Ureter (tissue), 1 donor: ENCODE results near the gene BID. TPM values are rescaled to one million over a fixed set of nuclear protein-coding genes. Genes with fewer than 3 reads are reported as not detected.

Source experiments
- DNase-seq: peaks from one replicate; pipeline ENCODE4 v3.0.0-alpha.2; 2020; ENCODE audit warnings: low spot score
- total RNA-seq: library from RNA; stranded (reverse); gene quantifications from one replicate; pipeline ENCODE4 v1.2.4, GENCODE V29; 2023
- donor health status: DM: yes; HTN: yes; CAD: no.

BID gene
- total RNA-seq, 1 donor from 2014 or later: 31.3 TPM

DNA sequence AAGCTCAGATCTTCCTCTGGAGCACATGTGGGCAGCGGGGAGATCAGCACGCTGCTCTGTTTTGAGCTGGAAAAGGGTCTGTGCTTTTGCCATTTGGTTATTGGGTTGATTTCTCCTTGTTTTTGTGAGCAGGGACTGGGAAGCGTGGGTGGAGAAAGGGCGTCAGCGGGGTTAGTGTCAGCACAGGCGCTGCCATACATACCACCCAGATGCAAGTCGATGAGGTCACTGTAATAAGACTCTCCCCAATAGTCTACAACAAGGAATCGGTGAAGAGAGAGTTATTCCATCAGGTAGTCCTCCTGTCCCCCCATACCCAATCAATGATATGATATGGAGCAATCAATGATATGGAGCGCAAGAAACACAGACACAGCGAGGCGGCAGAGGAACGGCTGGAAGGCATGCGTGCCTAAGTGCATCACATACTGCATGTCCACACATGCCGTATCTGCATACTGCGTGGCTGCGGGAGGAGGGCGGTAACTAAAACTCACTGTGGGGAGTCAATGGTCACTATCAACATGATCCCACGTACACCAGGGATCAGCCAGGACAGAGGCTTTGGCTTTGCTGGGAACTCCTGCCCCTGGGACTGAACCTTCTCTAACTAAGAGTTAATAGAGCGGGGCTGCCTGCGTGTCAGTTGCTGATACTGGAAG, 29.5 kb upstream of the BID start:
- DNase-seq: no peak

DNA sequence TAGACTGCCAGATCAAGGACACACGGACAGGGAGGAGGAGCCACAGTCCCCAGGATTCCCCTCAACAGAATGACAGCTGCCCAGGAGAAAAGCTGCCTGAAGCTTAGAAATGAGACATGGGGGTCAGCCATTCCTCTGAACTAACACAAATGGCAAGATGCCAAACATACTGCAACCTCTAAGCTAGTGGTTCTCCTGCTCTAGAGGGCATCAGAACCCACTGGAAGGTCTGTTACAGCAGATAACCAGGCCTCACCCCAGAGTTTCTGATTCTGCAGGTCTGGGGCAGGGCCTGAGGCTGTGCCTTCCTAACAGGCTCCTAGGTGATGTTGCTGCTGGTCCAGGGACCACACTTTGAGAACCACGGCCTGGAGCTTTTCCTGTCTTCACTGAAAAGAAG, 28.6 kb upstream of the BID start:
- no peak for DNase-seq

DNA sequence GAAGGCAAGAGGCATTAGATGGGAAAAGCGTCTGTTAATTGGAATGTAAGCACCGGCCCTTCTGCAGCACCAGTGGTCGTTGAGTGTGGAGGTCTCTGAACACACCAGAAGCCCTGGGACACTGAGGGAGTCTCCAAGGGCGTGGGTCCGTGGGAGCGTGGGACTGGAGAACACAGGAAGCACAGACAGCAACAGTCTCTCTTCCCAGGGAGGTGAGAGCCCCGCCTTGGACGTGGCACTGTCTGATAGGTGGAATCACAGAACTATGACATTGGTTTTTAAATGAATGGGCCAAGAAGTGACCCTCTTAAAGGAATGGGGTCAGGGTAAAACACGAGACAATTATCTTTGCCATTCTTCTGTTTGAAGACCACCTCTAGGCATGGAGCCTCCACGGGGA, 28.1 kb upstream of the BID start:
- DNase-seq: no peak

DNA sequence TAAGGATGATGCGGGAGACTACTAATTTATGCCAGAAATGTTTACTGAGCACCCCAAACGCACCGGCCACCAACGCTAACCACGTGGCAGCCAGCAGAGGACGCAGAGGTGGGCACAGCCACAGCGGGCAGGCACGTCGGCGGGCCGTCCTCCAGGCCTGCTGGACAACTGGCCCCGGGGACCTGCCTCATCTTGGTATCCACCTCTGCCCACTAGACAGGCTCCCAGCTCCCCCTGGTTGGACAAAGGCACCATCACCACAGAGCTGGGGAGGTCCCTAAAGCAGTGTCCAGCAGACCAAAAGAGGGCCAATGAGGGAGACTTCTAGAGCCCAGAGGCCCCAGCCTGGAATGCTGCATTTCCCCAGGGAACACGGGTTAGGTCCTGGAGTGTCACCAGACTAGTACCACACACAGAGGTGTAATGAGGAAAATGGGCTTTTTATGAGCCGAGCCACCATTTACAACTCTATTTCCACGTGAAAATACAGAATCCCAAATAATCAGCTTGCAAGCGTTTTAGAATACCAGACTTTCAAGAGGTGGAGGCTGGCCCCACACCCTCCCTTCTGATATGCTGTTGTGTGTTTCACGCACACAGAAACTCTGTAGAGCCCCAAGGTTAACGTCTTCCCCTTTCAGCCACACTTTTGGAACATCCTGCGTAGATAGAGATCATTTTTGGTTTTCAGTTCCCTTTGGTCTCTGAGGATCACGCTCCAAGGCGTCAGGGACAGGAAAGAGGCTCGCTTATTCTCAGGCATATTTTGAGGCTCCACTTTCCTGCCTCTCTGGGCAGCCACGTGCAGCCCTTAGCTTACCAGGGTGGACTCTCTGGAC, 23.7 kb upstream of the BID start:
- DNase-seq: no peak

DNA sequence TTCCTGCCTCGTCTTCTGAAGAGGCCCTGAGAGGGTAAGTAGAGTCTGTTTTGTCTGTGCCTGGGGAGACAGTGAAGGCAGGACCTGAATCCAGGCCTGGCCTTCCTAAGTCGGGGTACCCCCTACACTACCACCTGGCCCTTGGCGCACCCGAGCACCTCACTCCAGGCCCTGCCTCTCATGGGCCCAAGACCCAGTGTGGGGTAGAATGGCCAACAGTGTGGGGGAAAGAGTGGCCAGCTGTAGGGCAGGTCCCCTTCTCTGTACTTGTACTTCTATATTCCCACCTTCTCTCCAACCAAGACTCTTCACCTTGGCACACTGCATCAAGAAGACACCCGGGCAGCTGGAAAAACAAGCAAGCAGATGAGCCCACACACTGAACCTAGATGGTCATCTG, 22.4 kb upstream of the BID start:
- DNase-seq: no peak

DNA sequence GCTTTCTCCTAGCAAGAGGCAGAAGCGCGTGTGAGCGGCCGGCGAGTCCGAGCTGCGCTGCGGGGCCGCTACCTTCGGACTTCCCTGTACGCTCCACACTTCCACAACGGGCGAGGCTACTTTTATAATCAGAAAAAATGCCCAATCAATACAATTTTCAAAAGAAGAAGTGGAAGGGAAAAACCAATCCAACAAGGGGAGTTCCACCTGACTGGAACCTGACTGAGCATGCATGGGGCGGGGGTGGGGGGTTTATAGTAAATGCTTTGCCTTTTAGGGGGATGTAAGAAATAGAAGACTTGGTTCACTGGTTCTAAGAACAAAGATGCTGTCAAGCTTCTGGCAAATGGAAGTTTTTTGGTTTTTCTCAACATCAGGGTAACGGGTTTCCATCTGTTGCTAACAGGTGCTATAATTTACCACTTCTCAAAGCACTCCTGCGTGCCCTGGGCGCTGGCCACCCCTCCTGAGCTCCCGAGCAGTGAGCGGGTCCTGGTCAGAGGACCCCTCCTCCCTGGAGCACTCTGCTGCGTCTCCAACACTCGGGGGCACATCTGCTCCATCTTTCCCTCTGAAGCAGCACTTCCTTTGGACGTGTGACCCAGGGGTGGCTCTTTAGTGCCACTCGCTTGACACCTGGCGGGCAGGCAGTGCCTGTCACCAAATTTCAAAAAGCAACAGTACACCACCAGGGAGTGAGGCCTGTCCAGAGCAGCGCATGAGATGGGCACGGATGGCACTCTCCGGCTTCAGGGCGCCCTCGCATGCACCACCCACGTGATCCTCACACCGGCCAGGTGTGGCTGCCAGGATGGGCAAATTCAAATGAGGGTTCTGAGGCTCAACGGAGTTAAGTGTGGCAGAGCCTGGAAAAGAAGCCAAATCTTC, 21.6 kb upstream of the BID start:
- no peak for DNase-seq

DNA sequence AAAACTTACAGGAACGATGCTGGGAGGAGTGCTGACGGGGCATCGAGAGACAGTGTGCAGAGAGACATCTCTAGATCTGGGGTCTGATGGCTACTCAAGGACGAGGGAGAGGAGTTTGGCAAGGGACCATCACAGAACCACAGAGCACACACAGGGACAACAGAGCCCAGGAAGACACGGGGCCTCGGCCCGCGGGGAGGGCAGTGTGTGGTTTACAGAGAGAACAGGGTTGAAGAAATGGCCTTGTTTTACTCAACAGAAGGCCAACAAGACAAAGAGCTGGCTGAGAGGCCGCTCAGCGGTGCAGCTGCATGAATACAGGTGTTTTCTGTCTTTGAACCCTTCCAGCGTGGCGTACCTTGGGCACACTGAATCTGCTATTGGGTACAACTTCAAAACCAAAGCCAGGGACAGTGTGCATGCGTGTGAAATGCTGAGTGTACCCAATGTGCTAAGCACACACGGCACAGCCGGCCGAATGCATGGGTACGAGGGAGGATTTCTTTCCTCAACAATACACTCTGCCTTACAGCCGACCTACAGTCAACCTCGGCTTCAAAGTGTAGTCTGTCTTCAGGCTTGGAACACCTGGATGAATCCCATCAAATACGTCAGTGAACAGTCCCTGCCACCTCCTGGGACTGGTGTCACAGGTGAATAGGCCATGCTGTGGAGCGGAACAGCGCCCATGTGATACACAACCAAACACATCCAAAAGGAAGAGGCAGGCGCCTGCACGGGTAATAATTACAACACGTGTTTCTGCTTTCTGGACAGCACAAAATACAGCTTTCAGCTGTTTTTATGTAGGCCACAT, 20.7 kb upstream of the BID start:
- no peak for DNase-seq

DNA sequence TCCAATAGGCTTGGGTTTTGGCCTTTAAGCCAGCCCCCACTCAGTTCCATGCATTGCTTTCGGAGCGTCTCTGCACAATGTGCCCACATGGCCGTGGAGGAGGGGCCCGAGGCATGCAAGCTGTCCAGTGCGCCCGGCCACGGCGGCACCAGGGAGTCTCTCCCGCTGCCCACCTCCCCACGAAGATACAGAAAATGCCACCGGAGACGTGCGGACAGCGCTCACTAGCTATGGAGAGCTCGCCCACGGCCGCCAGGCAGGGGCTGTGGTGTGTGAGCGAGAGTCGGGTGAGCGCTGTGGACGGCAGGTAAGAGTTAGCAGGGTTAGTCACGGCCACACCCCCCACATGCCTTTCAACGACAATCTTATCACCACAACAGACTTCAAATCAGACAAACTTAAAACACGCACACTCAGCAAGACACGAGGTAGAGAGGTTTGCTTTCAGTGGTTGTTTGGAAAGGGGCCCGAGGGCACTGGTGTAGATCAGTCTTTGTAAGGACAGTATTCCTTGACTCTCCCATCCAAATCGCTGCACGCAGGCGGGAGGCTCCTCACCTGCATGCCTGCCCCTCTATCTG, 18.7 kb upstream of the BID start:
- DNase-seq: no peak

DNA sequence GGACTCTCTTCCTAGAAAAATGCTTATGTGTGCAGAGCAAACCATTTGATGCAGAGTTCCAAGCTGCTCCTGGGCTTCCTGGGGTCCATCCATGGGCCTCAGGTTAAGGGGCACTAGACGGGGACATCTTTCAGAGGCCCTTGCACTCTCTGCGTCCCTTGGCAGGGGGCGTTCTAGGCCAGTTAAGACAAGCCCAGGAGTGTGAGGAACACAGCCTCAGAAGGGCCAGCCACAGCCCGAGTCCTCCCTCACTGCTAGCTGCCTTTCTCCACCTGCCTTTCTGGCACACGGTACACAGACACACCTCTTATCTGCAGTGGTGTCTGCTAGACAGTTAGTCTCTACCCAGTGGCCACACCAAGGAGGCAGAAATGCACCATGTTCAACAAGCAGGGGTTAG, 18.0 kb upstream of the BID start:
- DNase-seq: no peak

DNA sequence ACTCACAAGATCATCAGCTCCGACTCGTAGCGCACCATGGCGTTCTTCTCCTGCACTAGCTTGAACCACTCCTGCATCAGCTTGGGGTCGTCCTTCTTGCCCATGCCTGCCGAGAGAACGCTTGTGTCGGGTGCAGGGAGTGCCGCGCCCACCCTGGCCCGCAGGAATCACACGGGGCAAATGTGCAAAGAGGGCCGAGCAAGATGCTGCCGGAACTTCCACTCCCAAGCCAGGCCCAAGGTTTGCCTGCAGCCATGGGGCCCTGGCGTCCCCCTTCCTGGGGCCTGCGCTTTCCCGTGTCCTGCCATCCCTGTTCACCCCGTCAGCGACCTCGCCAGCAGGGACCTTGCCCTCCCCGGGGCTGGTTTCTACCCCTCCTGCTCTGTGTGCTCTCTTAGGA, 16.9 kb upstream of the BID start:
- no peak for DNase-seq

DNA sequence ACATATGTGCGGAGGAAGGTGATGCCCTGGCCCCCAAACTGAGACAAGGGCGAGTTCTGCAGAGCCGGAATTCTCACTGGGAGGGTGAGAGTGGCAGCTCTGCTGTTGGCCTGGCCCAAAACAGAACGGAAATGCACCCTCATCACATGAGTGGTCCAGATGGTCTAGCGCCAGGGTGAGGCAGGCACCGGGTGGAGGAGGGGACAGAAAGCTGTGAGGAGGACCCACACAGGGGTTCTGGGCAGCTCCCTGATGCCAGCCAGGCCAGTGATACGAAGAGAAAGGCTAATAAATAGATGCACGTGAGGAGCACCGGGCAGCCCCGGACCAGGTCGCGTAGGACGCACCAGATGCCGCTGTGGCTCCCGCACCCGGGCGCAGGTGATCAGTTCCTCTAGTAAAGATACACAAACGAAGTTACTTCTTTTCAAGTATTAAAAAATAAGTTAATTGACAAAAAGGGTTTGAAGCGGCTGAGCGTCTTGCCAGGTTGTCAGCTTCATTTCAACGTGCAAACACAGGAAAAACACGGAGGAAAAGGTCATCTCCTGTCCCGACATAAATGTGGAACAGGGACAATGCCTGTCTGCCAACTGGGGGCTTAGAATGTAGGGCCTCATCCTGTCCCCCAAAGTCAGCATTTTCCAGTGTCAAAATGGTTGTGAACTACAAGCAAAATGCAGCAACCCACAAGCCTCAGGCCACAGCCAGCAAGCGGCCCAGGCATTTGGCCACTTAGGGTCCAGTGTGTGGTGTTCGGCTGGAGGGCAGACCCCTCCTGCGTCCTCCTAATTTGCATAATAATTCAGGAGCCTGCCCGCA, 15.3 kb upstream of the BID start:
- DNase-seq: no peak

DNA sequence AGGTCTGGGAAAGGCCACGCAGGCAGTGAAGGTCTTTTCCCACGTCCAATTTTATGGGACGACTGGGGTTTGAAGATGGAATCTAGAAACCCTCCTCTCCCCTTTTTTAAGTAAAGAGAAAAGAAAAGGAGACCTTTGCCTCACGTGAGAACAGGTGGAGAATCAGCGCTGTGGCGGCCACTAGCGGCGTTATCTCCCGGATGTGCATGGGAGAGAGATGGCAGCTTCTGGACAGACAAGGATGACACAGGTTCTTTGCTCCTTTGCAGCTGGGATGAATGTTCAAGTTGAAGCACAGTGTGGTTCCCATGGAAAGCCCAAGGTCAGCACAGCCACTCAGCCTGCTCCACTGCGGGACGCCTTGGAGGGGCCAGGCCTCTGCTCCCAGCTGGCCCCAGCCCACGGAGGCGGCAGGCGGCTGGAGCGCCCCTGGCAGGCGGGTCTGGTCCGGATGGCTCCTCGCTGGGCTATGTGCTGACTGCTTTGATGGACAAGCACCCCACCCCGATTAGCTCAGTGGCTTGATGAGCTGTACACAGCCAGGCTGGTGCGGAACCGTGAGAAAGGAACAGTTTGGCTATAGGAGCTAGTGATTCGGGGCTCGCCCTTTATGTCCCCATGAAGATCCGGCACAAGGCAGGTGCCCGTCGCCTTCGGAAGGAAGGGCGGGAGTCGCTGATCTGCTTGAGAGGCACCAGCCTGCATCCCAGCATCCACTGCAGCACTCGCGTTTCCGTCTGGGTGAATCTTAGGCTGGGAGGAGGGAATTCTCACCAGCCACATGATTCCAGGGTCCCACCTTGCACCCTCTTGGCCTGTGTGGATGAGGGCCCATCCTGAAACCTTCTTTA, 14.5 kb upstream of the BID start:
- no peak for DNase-seq

DNA sequence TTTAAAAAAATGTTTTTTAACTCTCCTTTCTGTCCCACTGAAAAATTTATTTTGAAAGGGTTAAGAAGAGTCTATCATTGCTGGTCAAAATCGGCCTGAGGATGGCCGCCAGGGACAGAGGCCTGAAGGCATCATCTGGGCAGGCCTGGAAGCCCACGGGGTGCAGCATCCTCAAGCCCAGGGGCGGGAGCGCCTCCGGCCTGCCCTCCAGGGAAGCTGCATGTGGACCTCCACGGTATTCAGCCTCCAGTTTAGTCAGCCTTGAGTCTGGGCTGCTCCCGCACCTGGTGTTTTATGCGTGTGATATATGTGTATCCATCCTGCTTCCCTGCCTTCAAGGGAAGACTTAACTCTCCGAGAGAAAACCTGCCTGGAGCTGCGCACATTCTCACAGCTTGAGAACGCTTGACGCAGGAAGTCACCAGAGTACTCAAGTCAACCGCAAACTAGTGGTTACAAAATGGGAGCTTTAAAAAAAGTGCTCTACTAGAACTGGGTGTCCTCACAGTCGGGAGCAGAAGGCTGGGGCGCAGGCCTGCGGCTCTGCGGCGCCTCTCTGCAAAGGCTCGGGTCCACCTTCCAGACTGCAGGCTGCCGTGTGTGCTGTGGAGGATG, 13.6 kb upstream of the BID start:
- no peak for DNase-seq

DNA sequence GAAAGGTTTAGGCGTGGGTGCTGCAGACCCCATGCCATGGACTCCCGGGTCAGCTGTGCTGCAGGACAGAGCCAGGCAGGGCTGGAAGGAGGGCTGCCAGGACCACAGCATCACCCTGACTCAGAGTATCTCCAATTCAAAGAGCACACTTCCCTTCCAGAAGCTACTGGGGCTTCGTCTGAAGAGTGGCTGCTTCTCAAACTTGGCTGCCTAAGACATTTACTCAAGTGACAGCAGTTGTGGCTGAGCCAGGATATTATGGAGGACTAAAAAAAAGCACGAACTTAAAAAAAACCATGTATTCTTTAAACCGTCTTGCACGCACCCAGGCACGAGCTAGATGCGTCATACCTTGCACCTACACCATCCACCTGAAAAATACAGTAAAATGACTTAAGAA, 13.0 kb upstream of the BID start:
- no peak for DNase-seq

DNA sequence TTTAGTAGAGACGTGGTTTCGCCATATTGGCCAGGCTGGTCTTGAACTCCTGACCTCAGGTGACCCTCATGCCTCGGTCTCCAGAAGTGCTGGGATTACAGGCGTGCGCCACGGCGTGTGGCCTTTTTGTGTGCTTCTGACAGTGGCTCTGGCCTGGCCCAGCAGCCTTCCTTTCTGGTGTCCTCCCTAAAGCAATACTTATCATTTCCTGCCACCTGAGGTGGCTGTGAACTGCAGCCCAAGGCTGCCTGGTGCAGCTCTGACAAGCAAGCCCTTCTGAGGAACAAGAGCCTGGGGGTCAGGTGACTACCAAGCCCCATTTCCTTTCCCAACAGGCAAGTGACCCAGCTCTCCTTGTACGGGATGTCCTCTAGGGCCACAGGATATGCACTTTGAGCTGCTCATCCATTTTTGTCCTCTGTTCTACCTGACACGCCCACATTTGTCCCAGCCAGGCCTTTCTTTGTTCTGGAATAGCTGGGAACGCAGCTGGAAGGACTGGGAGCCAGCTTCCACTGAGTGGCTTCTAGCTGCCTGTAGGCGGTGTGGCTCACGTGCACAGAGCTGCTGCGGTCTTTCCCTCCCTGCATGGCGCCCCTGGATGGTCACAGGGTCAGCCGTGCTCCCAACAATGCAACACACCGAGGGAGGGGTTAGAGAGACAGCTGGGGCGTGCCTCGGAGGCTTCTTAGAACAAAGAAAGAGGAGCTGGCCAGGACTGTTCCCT, 12.3 kb upstream of the BID start:
- no peak for DNase-seq

DNA sequence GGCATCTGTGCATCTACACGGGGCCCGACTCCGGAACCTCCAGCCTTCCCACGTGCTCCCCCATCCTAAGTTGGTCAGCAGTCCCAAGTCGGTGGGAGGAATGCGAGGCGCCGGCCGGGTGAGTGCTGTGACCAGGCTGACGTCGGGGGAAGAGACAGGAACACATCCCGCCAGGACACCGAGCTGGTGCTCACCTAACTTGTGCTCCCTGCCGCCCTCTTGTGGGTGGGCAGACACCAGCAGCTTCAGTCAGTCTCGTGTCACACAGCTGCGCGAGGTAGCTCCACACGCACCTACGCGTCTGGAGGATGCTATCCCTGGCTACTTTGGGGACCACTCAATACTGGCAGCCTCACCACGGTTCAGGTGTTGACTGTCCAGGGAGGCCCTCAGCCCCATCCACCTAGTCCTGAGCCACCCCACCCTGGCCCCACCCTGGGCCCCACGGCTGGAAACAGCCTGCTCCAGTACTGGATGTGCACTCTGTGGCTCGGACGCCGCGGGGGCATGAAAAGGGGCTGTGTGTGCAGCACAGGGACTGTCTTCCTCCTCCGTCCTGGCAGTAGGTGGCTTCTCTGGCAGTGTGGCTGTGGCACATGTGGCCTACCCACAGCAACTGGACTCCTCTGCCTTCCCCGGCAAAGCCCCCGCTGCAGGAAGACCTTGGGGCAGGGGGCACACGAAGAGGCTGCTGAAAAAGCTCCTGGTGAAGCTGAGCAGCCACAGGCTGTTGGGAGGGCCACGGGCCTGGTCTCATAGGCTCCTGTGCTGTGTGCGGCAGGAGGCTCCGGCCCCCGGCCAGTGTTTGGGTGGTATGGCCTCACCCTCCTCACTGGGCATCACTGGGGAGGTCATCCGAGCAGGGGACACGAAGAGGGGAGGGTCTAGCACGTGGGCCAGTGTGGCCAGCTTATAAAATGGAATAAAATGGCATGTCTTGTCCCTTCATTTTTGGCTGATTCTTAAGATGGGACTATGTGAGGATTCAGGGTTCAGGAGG, 11.2 kb upstream of the BID start:
- no peak for DNase-seq

DNA sequence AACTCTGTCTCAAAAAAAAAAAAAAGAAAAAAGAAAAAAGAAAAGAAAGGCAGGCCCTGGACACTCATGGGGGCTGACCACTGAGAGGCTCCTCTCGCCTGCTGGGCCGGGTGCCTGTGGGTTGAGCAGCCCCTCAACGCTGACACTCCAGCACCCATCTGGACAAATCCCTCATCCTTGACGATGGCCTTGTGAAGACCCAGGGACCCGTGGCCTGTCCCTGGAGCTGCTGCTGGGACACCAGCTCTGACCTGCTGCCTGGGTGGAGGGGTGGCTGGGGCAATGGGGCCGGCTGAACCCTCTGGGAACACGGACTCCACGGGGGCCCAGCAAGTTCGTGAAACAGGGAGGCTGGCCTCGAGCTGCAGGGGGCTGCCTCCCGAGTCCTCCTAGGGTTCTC, 10.5 kb upstream of the BID start:
- no peak for DNase-seq
